Trophoblast cell (in vitro differentiated cells and primary cell): ENCODE data around the gene LEF1.

Experiments
- DNase-seq, 2 donors: peaks; one replicate each; pipeline ENCODE4 v3.0.0-alpha.2; 2016
- H2AFZ ChIP-seq: 2 replicates; pipeline ENCODE4 v1.6.1; 2013; ENCODE audit warnings: low read length, moderate library complexity, mild to moderate bottlenecking; ENCODE audit not compliant: insufficient read depth, poor library complexity
- H2AK5ac ChIP-seq: 2 replicates; pipeline ENCODE4 v1.6.1; 2013; ENCODE audit warnings: mild to moderate bottlenecking, low read length
- H2BK120ac ChIP-seq: 2 replicates; pipeline ENCODE4 v1.6.1; 2013; ENCODE audit warnings: low read length, mild to moderate bottlenecking, moderate library complexity; ENCODE audit not compliant: insufficient read depth, poor library complexity
- H2BK12ac ChIP-seq: 2 replicates; pipeline ENCODE4 v1.6.1; 2013; ENCODE audit warnings: mild to moderate bottlenecking, low read length, moderate library complexity
- H2BK5ac ChIP-seq: 2 replicates; pipeline ENCODE4 v1.6.1; 2013; ENCODE audit warnings: low read length, low read depth, moderate library complexity, mild to moderate bottlenecking; ENCODE audit not compliant: poor library complexity
- H3K14ac ChIP-seq: 2 replicates; pipeline ENCODE4 v1.6.1; 2013; ENCODE audit warnings: mild to moderate bottlenecking, low read length
- H3K18ac ChIP-seq: 2 replicates; pipeline ENCODE4 v1.6.1; 2013; ENCODE audit warnings: mild to moderate bottlenecking, low read length
- H3K23ac ChIP-seq: 2 replicates; pipeline ENCODE4 v1.6.1; 2013; ENCODE audit warnings: low read length
- H3K27ac ChIP-seq: 2 replicates; pipeline ENCODE4 v1.5.1; 2013; ENCODE audit warnings: low read depth, mild to moderate bottlenecking, inconsistent platforms, low read length, moderate library complexity
- H3K27me3 ChIP-seq: 2 replicates; pipeline ENCODE4 v1.6.1; 2013; ENCODE audit warnings: inconsistent platforms, mild to moderate bottlenecking, low read length, moderate library complexity; ENCODE audit not compliant: insufficient read depth
- H3K36me3 ChIP-seq, 2 experiments: 1 replicate in 1 of 2; 2 replicates in 1 of 2; pipeline ENCODE4 v1.6.1; 2013; ENCODE audit warnings: low read length in 2 of 2, mild to moderate bottlenecking in 2 of 2, moderate library complexity in 1 of 2; ENCODE audit not compliant: insufficient read depth in 2 of 2, control insufficient read depth in 1 of 2
- H3K4ac ChIP-seq: 2 replicates; pipeline ENCODE4 v1.6.1; 2013; ENCODE audit warnings: low read depth, mild to moderate bottlenecking, low read length, moderate library complexity
- H3K4me1 ChIP-seq, 2 experiments: 1 replicate in 1 of 2; 2 replicates in 1 of 2; pipeline ENCODE4 v1.6.1; 2013; ENCODE audit warnings: low read length in 2 of 2, mild to moderate bottlenecking in 2 of 2, moderate library complexity in 1 of 2; ENCODE audit not compliant: insufficient read depth in 2 of 2, control insufficient read depth in 1 of 2
- H3K4me2 ChIP-seq: 2 replicates; pipeline ENCODE4 v1.6.1; 2013; ENCODE audit warnings: inconsistent platforms, mild to moderate bottlenecking, low read length, moderate library complexity
- H3K4me3 ChIP-seq: 2 replicates; pipeline ENCODE4 v1.5.1; 2013; ENCODE audit warnings: mild to moderate bottlenecking, low read depth, low read length, inconsistent platforms
- H3K79me1 ChIP-seq: one replicate; pipeline ENCODE4 v1.6.1; 2013; ENCODE audit warnings: low read length
- H3K79me2 ChIP-seq: 2 replicates; pipeline ENCODE4 v1.6.1; 2013; ENCODE audit warnings: low read length, mild to moderate bottlenecking; ENCODE audit not compliant: control insufficient read depth, insufficient read depth, poor library complexity
- H3K9ac ChIP-seq: 2 replicates; pipeline ENCODE4 v1.6.1; 2013; ENCODE audit warnings: mild to moderate bottlenecking, low read length
- H3K9me3 ChIP-seq: 2 replicates; pipeline ENCODE4 v1.6.1; 2013; ENCODE audit warnings: low read depth, mild to moderate bottlenecking, control low read depth, inconsistent platforms, low read length; ENCODE audit not compliant: insufficient read depth
- H4K12ac ChIP-seq: 2 replicates; pipeline ENCODE4 v1.6.1; 2013; ENCODE audit warnings: low read depth, mild to moderate bottlenecking, low read length, moderate library complexity
- H4K8ac ChIP-seq: 2 replicates; pipeline ENCODE4 v1.6.1; 2013; ENCODE audit warnings: low read depth, mild to moderate bottlenecking, low read length, moderate library complexity
- H4K91ac ChIP-seq: one replicate; pipeline ENCODE4 v1.6.1; 2013; ENCODE audit warnings: low read depth, mild to moderate bottlenecking, low read length, moderate library complexity
- WGBS: extraction: QIAGEN DNeasy Blood & Tissue Kit; methylation state at CpG from one replicate; pipeline ENCODE4 v1.1.7; 2013; ENCODE audit warnings: missing lambda C conversion rate; ENCODE audit not compliant: insufficient read length, insufficient coverage; ENCODE audit errors: extremely low coverage; 5-methylcytosine and 5-hydroxymethylcytosine counted together

The LEF1 gene

GRCh38 chr4:108213308-108213707 lies 44.6 kb upstream of the LEF1 start:
- no peak overlapping the region for H2BK12ac ChIP-seq
- no CpG with 5 or more reads among the region's 3 CpGs for WGBS

GRCh38 chr4:108210989-108211835 lies 42.5 kb upstream of the LEF1 start:
- no peaks in the 10 kb centered on the region for H3K9me3 ChIP-seq
- H2BK5ac ChIP-seq: no peak overlapping the region
- no peak overlapping the region for H3K18ac ChIP-seq
- H3K27me3 ChIP-seq: no peaks in the 10 kb centered on the region
- H3K23ac ChIP-seq: no peak overlapping the region
- no peak overlapping the region for H4K12ac ChIP-seq
- no peak overlapping the region for H3K9ac ChIP-seq
- no peak for DNase-seq
- no peaks in the 10 kb centered on the region for H3K79me2 ChIP-seq
- WGBS: no CpG with 5 or more reads among the region's 5 CpGs
- H3K4me2 ChIP-seq: no peak overlapping the region
- no peak overlapping the region for H2BK12ac ChIP-seq
- no peak overlapping the region for H4K8ac ChIP-seq
- no peaks in the 10 kb centered on the region for H3K79me1 ChIP-seq
- H2AK5ac ChIP-seq: no peak overlapping the region
- H3K4me1 ChIP-seq: no peaks in the 10 kb centered on the region
- no peak overlapping the region for H3K14ac ChIP-seq
- no peak overlapping the region for H3K4ac ChIP-seq
- no peak overlapping the region for H3K4me3 ChIP-seq
- H2AFZ ChIP-seq: no peak overlapping the region
- no peak overlapping the region for H2BK120ac ChIP-seq
- no peak overlapping the region for H4K91ac ChIP-seq
- H3K36me3 ChIP-seq: no peaks in the 10 kb centered on the region
- no peak overlapping the region for H3K27ac ChIP-seq

More at GRCh38 chr4:108213308-108213707, 44.6 kb upstream of the LEF1 start:
- Histone ChIP-seq H2AFZ (no peak overlapping the region), H3K4ac (no peak overlapping the region), H3K36me3 (no peaks in the 10 kb centered on the region), H2AK5ac (no peak overlapping the region), H3K27me3 (no peaks in the 10 kb centered on the region), H4K8ac (no peak overlapping the region), H3K23ac (no peak overlapping the region), H4K91ac (no peak overlapping the region), H3K9ac (no peak overlapping the region), H2BK120ac (no peak overlapping the region), H3K4me2 (no peak overlapping the region), H3K14ac (no peak overlapping the region), H3K27ac (no peak overlapping the region), H3K4me3 (no peak overlapping the region), H3K4me1 (no peaks in the 10 kb centered on the region), H3K79me2 (no peaks in the 10 kb centered on the region), H3K79me1 (no peaks in the 10 kb centered on the region), H3K18ac (no peak overlapping the region), H2BK5ac (no peak overlapping the region), H4K12ac (no peak overlapping the region), H3K9me3 (no peaks in the 10 kb centered on the region)
- DNase-seq: no peak

- Histone ChIP-seq H3K18ac (no peak overlapping the region), H4K91ac (no peak overlapping the region), H3K9me3 (no peaks in the 10 kb centered on the region), H3K14ac (no peak overlapping the region), H3K23ac (no peak overlapping the region), H3K9ac (no peak overlapping the region), H3K79me2 (no peaks in the 10 kb centered on the region), H3K4me1 (no peaks in the 10 kb centered on the region), H2BK5ac (no peak overlapping the region), H2BK12ac (no peak overlapping the region), H3K4me2 (no peak overlapping the region), H4K12ac (no peak overlapping the region), H3K4ac (no peak overlapping the region), H4K8ac (no peak overlapping the region), H3K36me3 (no peaks in the 10 kb centered on the region), H3K27ac (no peak overlapping the region), H2AK5ac (no peak overlapping the region), H3K27me3 (no peaks in the 10 kb centered on the region), H2BK120ac (no peak overlapping the region), H3K4me3 (no peak overlapping the region), H3K79me1 (no peaks in the 10 kb centered on the region), H2AFZ (no peak overlapping the region)
- no CpG with 5 or more reads among the region's 2 CpGs for WGBS
- DNase-seq: no peak
Measured at GRCh38 chr4:108209489-108209888, 40.8 kb upstream of the LEF1 start.

- no peak overlapping the region for H3K23ac ChIP-seq
- H3K4me3 ChIP-seq: no peak overlapping the region
- H3K9ac ChIP-seq: no peak overlapping the region
- H3K36me3 ChIP-seq: no peaks in the 10 kb centered on the region
- H2BK5ac ChIP-seq: no peak overlapping the region
- no peak overlapping the region for H2BK120ac ChIP-seq
- H3K9me3 ChIP-seq: peaks cover 1% of the 10 kb centered on the region
- no peak for DNase-seq
- no peak overlapping the region for H3K18ac ChIP-seq
- H2AFZ ChIP-seq: no peak overlapping the region
- no peak overlapping the region for H4K12ac ChIP-seq
- H2BK12ac ChIP-seq: peak overlapping the region; percentile 40
- H3K79me2 ChIP-seq: no peaks in the 10 kb centered on the region
- no peak overlapping the region for H4K8ac ChIP-seq
- H3K27me3 ChIP-seq: no peaks in the 10 kb centered on the region
- H3K4me2 ChIP-seq: no peak overlapping the region
- no peak overlapping the region for H3K4ac ChIP-seq
- no peak overlapping the region for H3K27ac ChIP-seq
- no peaks in the 10 kb centered on the region for H3K79me1 ChIP-seq
- H4K91ac ChIP-seq: no peak overlapping the region
- H3K14ac ChIP-seq: no peak overlapping the region
- no peak overlapping the region for H2AK5ac ChIP-seq
- WGBS: no CpG with 5 or more reads among the region's 1 CpG
- H3K4me1 ChIP-seq: no peaks in the 10 kb centered on the region
Measured at GRCh38 chr4:108205859-108206258, 37.1 kb upstream of the LEF1 start.
